HepG2 (cell line): ENCODE results near the gene MAPK4. TPM values are rescaled to one million over a fixed set of nuclear protein-coding genes. Genes with fewer than 3 reads are reported as not detected.

Experiments
- GATAD1 ChIP-seq: IDR thresholded peaks from 2 replicates; pipeline ENCODE4 v1.6.1; 2016; ENCODE audit warnings: missing genetic modification reagents, missing compliant biosample characterization
- GATAD2A ChIP-seq: IDR thresholded peaks from 2 replicates; pipeline ENCODE4 v1.6.1; 2016
- MBD4 ChIP-seq: IDR thresholded peaks from 2 replicates; pipeline ENCODE4 v1.6.1; 2012; ENCODE audit warnings: low read length, inconsistent platforms, borderline replicate concordance
- NFKBIZ ChIP-seq: IDR thresholded peaks from 2 replicates; pipeline ENCODE4 v1.6.1; 2018; ENCODE audit warnings: missing genetic modification reagents, missing compliant biosample characterization
- ZBTB38 ChIP-seq: sonication (generic); formaldehyde crosslinking; IDR thresholded peaks from 2 replicates; pipeline ENCODE4 v1.5.1; 2020; ENCODE audit warnings: mild to moderate bottlenecking, missing genetic modification reagents
- ZC3H4 ChIP-seq: sonication (generic); formaldehyde crosslinking; IDR thresholded peaks from 2 replicates; pipeline ENCODE4 v1.4.0; 2020; ENCODE audit warnings: missing genetic modification reagents, borderline replicate concordance
- ZNF501 ChIP-seq: sonication (generic); formaldehyde crosslinking; IDR thresholded peaks from 2 replicates; pipeline ENCODE4 v1.5.1; 2020; ENCODE audit warnings: mild to moderate bottlenecking, moderate library complexity, missing genetic modification reagents
- polyA plus RNA-seq, 8 experiments: library from polyadenylated mRNA; depleted of rRNA in 3 of 8; stranded (reverse) in 7 of 8; unstranded in 1 of 8; fragments of >200 nt; fragmentation: Illumina TruSeq in 4 of 8; extraction: Trizol in 4 of 8; gene quantifications; 2 replicates each; pipeline versions ENCODE4 v1.2.1 to v1.2.3, GENCODE V29; 2011 to 2016; ENCODE audit warnings: low read depth in 4 of 8, missing spikeins in 1 of 8, mixed read lengths in 1 of 8; ENCODE audit not compliant: insufficient read depth in 1 of 8
- total RNA-seq, 5 experiments: library from RNA; depleted of rRNA; stranded (reverse); fragments of >200 nt; fragmentation: Illumina TruSeq; extraction: Trizol; gene quantifications; 2 replicates each; pipeline ENCODE4 v1.2.3, GENCODE V29; 2016; ENCODE audit warnings: low read depth in 1 of 5
- TF ChIP-seq, protein P1 (sequence below): sonication (generic); formaldehyde crosslinking; IDR thresholded peaks from 2 replicates; pipeline ENCODE4 v1.5.1; 2020; ENCODE audit warnings: mild to moderate bottlenecking, missing genetic modification reagents, borderline replicate concordance
- TF ChIP-seq, protein P2 (sequence below): sonication (generic); formaldehyde crosslinking; IDR thresholded peaks from 2 replicates; pipeline ENCODE4 v1.5.1; 2020; ENCODE audit warnings: mild to moderate bottlenecking, missing genetic modification reagents, borderline replicate concordance
- TF ChIP-seq, protein P3 (sequence below): sonication (generic); formaldehyde crosslinking; IDR thresholded peaks from 2 replicates; pipeline ENCODE4 v1.4.0; 2020; ENCODE audit warnings: missing genetic modification reagents, borderline replicate concordance
- TF ChIP-seq, protein P4 (sequence below): sonication (generic); formaldehyde crosslinking; IDR thresholded peaks from 2 replicates; pipeline ENCODE4 v1.9.0; 2021; ENCODE audit warnings: missing genetic modification reagents, borderline replicate concordance
- TF ChIP-seq, protein P5 (sequence below): sonication (generic); formaldehyde crosslinking; IDR thresholded peaks from 2 replicates; pipeline ENCODE4 v1.8.0; 2022; ENCODE audit warnings: low read depth, missing genetic modification reagents

Gene MAPK4
- total and polyA plus RNA-seq, 2 of the 13 experiments (the other 11 are each of a cell fraction or from before 2014, with no cell fraction given), result not detected

DNA sequence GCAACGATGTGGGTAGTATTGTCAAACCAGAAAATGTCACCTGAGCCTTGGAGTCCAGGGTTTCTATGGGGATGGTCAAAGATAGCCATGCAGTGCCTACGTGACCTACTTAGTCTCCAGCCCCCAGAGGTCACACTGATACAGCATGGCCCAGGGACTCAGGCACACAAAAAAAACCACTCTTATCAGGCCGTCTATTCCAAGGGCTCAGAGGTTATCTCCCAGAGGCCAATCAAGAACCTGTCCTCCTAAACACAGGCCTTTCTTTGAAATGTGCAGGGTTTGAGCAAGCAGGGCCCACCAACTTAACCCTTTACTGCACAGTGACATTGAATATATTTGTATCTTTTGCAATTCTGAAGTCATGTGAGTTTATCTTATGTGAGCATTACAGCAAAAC lies 177.2 kb downstream of the MAPK4 start (continued):
- TF ChIP-seq, protein P1, sequence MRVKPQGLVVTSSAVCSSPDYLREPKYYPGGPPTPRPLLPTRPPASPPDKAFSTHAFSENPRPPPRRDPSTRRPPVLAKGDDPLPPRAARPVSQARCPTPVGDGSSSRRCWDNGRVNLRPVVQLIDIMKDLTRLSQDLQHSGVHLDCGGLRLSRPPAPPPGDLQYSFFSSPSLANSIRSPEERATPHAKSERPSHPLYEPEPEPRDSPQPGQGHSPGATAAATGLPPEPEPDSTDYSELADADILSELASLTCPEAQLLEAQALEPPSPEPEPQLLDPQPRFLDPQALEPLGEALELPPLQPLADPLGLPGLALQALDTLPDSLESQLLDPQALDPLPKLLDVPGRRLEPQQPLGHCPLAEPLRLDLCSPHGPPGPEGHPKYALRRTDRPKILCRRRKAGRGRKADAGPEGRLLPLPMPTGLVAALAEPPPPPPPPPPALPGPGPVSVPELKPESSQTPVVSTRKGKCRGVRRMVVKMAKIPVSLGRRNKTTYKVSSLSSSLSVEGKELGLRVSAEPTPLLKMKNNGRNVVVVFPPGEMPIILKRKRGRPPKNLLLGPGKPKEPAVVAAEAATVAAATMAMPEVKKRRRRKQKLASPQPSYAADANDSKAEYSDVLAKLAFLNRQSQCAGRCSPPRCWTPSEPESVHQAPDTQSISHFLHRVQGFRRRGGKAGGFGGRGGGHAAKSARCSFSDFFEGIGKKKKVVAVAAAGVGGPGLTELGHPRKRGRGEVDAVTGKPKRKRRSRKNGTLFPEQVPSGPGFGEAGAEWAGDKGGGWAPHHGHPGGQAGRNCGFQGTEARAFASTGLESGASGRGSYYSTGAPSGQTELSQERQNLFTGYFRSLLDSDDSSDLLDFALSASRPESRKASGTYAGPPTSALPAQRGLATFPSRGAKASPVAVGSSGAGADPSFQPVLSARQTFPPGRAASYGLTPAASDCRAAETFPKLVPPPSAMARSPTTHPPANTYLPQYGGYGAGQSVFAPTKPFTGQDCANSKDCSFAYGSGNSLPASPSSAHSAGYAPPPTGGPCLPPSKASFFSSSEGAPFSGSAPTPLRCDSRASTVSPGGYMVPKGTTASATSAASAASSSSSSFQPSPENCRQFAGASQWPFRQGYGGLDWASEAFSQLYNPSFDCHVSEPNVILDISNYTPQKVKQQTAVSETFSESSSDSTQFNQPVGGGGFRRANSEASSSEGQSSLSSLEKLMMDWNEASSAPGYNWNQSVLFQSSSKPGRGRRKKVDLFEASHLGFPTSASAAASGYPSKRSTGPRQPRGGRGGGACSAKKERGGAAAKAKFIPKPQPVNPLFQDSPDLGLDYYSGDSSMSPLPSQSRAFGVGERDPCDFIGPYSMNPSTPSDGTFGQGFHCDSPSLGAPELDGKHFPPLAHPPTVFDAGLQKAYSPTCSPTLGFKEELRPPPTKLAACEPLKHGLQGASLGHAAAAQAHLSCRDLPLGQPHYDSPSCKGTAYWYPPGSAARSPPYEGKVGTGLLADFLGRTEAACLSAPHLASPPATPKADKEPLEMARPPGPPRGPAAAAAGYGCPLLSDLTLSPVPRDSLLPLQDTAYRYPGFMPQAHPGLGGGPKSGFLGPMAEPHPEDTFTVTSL (CRISPR knock-in tag), result no peak
- TF ChIP-seq NFKBIZ (CRISPR knock-in tag) (no peak), ZC3H4 (CRISPR knock-in tag) (no peak), ZBTB38 (CRISPR knock-in tag) (no peak), GATAD1 (CRISPR knock-in tag) (no peak), ZNF501 (CRISPR knock-in tag) (no peak), MBD4 (no peak), GATAD2A (CRISPR knock-in tag) (no peak)
- TF ChIP-seq, protein P2, sequence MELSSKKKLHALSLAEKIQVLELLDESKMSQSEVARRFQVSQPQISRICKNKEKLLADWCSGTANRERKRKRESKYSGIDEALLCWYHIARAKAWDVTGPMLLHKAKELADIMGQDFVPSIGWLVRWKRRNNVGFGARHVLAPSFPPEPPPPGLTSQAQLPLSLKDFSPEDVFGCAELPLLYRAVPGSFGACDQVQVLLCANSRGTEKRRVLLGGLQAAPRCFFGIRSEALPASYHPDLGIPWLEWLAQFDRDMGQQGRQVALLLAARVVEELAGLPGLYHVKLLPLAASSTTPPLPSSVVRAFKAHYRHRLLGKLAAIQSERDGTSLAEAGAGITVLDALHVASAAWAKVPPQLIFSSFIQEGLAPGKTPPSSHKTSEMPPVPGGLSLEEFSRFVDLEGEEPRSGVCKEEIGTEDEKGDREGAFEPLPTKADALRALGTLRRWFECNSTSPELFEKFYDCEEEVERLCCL (CRISPR knock-in tag), result no peak
- TF ChIP-seq, protein P3, sequence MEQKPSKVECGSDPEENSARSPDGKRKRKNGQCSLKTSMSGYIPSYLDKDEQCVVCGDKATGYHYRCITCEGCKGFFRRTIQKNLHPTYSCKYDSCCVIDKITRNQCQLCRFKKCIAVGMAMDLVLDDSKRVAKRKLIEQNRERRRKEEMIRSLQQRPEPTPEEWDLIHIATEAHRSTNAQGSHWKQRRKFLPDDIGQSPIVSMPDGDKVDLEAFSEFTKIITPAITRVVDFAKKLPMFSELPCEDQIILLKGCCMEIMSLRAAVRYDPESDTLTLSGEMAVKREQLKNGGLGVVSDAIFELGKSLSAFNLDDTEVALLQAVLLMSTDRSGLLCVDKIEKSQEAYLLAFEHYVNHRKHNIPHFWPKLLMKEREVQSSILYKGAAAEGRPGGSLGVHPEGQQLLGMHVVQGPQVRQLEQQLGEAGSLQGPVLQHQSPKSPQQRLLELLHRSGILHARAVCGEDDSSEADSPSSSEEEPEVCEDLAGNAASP (CRISPR knock-in tag), result no peak; the same call in 1 of the 2 replicates
- TF ChIP-seq, protein P4, sequence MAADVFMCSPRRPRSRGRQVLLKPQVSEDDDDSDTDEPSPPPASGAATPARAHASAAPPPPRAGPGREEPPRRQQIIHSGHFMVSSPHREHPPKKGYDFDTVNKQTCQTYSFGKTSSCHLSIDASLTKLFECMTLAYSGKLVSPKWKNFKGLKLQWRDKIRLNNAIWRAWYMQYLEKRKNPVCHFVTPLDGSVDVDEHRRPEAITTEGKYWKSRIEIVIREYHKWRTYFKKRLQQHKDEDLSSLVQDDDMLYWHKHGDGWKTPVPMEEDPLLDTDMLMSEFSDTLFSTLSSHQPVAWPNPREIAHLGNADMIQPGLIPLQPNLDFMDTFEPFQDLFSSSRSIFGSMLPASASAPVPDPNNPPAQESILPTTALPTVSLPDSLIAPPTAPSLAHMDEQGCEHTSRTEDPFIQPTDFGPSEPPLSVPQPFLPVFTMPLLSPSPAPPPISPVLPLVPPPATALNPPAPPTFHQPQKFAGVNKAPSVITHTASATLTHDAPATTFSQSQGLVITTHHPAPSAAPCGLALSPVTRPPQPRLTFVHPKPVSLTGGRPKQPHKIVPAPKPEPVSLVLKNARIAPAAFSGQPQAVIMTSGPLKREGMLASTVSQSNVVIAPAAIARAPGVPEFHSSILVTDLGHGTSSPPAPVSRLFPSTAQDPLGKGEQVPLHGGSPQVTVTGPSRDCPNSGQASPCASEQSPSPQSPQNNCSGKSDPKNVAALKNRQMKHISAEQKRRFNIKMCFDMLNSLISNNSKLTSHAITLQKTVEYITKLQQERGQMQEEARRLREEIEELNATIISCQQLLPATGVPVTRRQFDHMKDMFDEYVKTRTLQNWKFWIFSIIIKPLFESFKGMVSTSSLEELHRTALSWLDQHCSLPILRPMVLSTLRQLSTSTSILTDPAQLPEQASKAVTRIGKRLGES, result peak; percentile 89
- TF ChIP-seq, protein P5, sequence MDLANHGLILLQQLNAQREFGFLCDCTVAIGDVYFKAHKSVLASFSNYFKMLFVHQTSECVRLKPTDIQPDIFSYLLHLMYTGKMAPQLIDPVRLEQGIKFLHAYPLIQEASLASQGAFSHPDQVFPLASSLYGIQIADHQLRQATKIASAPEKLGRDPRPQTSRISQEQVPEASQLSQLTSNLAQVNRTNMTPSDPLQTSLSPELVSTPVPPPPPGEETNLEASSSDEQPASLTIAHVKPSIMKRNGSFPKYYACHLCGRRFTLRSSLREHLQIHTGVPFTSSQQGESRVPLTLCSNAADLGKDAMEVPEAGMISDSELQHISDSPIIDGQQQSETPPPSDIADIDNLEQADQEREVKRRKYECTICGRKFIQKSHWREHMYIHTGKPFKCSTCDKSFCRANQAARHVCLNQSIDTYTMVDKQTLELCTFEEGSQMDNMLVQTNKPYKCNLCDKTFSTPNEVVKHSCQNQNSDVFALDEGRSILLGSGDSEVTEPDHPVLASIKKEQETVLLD (CRISPR knock-in tag), result no peak
